Body of pancreas (tissue), 4 donors: Measurements from ENCODE around the gene CPA2. TPM values are rescaled to one million over a fixed set of nuclear protein-coding genes. Genes with fewer than 3 reads are reported as not detected.

Experiments used
- ATAC-seq: fragments of 150-250 bp; one replicate; pipeline ENCODE4 v1.9.1; 2016
- DNase-seq, 4 donors: peaks; one replicate each; pipeline ENCODE4 v3.0.0-alpha.2; 2019
- H3K27ac ChIP-seq, 4 donors: fragments of 200-600 bp; sonication (generic); 1 replicate in 3 of 4; 2 replicates in 1 of 4; pipeline versions ENCODE4 v1.5.1 to v1.6.1; 2016 to 2019; ENCODE audit warnings: mild to moderate bottlenecking in 1 of 4, mixed read lengths in 1 of 4, moderate library complexity in 1 of 4
- H3K27me3 ChIP-seq, 2 donors: fragments of 200-600 bp; sonication (generic); one replicate each; pipeline ENCODE4 v1.6.0; 2016; ENCODE audit warnings: mild to moderate bottlenecking in 1 of 2
- H3K36me3 ChIP-seq, 2 donors: fragments of 200-600 bp; sonication (generic); replicated peaks in 1 of 2; 2 replicates each; pipeline ENCODE4 v1.5.1; 2016; ENCODE audit warnings: low read depth in 2 of 2; ENCODE audit not compliant: insufficient read depth in 1 of 2
- H3K4me1 ChIP-seq: fragments of 200-600 bp; sonication (generic); one replicate; pipeline ENCODE4 v1.6.0; 2016
- H3K4me3 ChIP-seq, 2 donors: fragments of 200-600 bp; sonication (generic); 1 replicate in 1 of 2; 2 replicates in 1 of 2; pipeline ENCODE4 v1.5.1; 2016 to 2019
- H3K9me3 ChIP-seq, 3 donors: fragments of 200-600 bp; sonication (generic); 1 replicate in 2 of 3; 2 replicates in 1 of 3; pipeline ENCODE4 v1.5.1; 2016
- POLR2A ChIP-seq, 3 donors: fragments of 450-650 bp; IDR thresholded peaks; one replicate each; pipeline ENCODE4 v1.6.1; 2016; ENCODE audit warnings: antibody characterized with exemption in 3 of 3, mild to moderate bottlenecking in 2 of 3
- WGBS, 2 donors: methylation state at CpG; one replicate each; pipeline ENCODE4 v1.1.5; 2017; 5-methylcytosine and 5-hydroxymethylcytosine counted together
- intact Hi-C: fragments of 100-400 bp; cut with DNase I; formaldehyde crosslinking; loops from one replicate; pipeline ENCODE4 v1.15.1; 2023
- total RNA-seq, 2 donors: library from RNA; depleted of rRNA; stranded (reverse); fragments of >200 nt; gene quantifications; one replicate each; pipeline ENCODE4 v1.1.0, GENCODE V29; 2016
- TF ChIP-seq, protein P1 (sequence below), 7 experiments: fragments of 450-650 bp in 4 of 7; fragments of 200-600 bp in 3 of 7; sonication (generic) in 3 of 7; IDR thresholded peaks; one replicate each; pipeline ENCODE4 v1.5.1; 2016 to 2019; ENCODE audit warnings: antibody characterized with exemption in 7 of 7

CPA2 gene
- total RNA-seq, 2 donors from 2014 or later, result 4,161 to 4,381 TPM

DNA sequence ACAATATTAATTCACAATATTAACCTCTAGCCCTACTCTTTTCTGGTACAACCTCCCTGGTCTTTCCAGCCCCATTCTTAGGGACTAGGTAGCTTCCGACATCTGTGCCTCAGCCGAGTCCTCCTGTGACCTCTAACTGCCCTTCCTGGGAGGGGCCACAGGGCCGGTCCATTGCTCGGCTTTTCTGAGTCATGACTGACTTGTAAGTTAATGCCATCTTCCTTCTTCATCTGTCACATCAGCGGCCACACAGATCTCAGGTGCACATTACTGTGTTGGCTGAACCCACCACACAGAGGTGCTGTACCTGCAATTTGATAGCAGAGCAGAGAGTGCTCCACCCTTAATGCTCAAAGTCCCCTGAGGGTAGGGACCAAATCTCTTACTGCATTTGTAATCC is 22.2 kb downstream of the CPA2 start:
- Histone ChIP-seq H3K27ac (peak overlapping the region; percentile 35 to 89 (median 81)), H3K9me3 (no peaks in the 10 kb centered on the region), H3K36me3 (no peaks in the 10 kb centered on the region), H3K4me3 (no peak overlapping the region), H3K27me3 (no peaks in the 10 kb centered on the region), H3K4me1 (peaks cover 59% of the 10 kb centered on the region)
- DNase-seq (peak in 2 of 4 donors; percentile 44 to 56), ATAC-seq (no peak)
- no peak for TF ChIP-seq POLR2A (IDR thresholded peaks at IDR 0.05)
- TF ChIP-seq, protein P1, sequence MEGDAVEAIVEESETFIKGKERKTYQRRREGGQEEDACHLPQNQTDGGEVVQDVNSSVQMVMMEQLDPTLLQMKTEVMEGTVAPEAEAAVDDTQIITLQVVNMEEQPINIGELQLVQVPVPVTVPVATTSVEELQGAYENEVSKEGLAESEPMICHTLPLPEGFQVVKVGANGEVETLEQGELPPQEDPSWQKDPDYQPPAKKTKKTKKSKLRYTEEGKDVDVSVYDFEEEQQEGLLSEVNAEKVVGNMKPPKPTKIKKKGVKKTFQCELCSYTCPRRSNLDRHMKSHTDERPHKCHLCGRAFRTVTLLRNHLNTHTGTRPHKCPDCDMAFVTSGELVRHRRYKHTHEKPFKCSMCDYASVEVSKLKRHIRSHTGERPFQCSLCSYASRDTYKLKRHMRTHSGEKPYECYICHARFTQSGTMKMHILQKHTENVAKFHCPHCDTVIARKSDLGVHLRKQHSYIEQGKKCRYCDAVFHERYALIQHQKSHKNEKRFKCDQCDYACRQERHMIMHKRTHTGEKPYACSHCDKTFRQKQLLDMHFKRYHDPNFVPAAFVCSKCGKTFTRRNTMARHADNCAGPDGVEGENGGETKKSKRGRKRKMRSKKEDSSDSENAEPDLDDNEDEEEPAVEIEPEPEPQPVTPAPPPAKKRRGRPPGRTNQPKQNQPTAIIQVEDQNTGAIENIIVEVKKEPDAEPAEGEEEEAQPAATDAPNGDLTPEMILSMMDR (IDR thresholded peaks at IDR 0.05), result no peak
- 45 to 59% methylated on average over 5 of the region's 5 CpGs for WGBS, 2 donors
- intact Hi-C loops, result no loop called here

DNA sequence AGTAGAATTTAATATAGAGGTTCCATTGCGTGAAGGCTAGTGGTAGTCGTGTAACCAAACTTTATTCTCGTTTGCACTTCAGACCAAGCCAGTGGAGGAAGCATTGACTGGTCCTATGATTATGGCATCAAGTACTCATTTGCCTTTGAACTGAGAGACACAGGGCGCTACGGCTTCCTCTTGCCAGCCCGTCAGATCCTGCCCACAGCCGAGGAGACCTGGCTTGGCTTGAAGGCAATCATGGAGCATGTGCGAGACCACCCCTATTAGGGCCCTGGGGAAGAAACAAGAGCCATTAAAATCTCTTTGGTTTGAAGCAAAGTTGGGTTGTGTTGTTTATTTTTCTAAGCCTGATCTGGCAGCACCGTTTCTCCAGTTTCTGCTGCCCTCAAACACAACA is 22.8 kb downstream of the CPA2 start:
- intact Hi-C loops, result no loop called here
- H3K36me3 ChIP-seq, result no peaks in the 10 kb centered on the region
- peak in 1 of 4 donors; percentile 39 for DNase-seq
- no peaks in the 10 kb centered on the region for H3K9me3 ChIP-seq
- peaks cover 52% of the 10 kb centered on the region for H3K4me1 ChIP-seq
- H3K4me3 ChIP-seq, result no peak overlapping the region
- no peaks in the 10 kb centered on the region for H3K27me3 ChIP-seq
- H3K27ac ChIP-seq, result peak overlapping the region; percentile 35 to 89 (median 81)
- TF ChIP-seq, protein P1 (IDR thresholded peaks at IDR 0.05), result no peak
- no peak for TF ChIP-seq POLR2A (IDR thresholded peaks at IDR 0.05)
- no peak for ATAC-seq
- WGBS, 2 donors, result 65 to 74% methylated on average over 9 of the region's 9 CpGs

DNA sequence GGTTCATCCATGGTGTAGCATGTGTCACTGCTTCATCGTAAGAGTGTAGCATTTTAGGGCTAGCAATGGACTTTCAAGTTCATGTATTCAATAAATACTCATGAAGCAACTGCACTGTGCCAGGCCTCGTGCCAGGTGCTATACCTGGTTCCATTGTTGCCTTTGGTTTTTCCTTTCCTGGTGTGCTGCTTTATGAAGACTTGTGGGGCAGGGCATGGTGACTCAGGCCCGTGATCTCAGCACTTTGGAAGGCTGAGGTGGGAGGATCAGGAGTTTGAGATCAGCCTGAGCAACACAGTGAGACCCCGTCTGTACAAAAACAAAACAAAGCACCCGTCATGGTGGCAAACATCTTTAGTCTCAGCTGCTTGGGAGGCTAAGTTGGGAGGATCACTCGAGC is 24.1 kb downstream of the CPA2 start:
- no peak overlapping the region for H3K4me3 ChIP-seq
- H3K27me3 ChIP-seq, result no peaks in the 10 kb centered on the region
- no peaks in the 10 kb centered on the region for H3K36me3 ChIP-seq
- peak overlapping the region; percentile 75 to 89 (median 83) for H3K27ac ChIP-seq
- ATAC-seq, result peak; percentile 65
- H3K9me3 ChIP-seq, result no peaks in the 10 kb centered on the region
- H3K4me1 ChIP-seq, result peaks cover 43% of the 10 kb centered on the region
- WGBS, 2 donors, result 36 to 56% methylated on average over 6 of the region's 6 CpGs
- DNase-seq, result peak; percentile 88 to 91 (median 90)
- peak; percentile 21 to 81 (median 71) for TF ChIP-seq POLR2A (IDR thresholded peaks at IDR 0.05)
- TF ChIP-seq, protein P1 (IDR thresholded peaks at IDR 0.05), result no peak
- intact Hi-C loops, result loop anchor here (10.0 kb wide), 1 partner anchor 54 kb away; the partner anchor contains the start of gene CPA5

DNA sequence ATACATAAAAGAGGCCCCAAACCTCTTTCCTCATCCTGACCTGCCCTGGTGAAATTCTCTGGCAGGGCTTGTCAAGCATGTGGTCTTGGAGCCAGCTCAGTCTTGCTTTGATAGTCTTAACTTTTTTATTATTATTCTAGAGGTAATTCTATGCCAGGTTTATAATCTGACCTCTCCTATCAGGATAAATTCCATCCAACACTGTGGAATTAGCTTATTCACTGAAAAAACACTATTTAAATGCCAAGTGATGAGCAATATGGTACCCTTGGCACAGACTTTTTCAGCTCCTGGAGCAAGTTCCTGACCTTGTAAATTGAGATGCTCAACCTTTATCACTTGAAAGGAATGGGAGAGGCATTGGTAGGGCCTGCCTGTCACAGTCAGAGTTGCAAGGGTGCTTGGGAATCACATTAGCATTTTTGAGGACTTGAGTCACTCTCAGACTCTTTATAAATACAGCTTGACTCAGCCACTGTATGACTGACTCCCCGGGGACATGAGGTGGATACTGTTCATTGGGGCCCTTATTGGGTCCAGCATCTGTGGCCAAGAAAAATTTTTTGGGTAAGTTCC is 26.1 kb downstream of the CPA2 start, which contains the start of gene CPA4:
TSS of gene CPA4 (plus strand) at position 480 of the 576 bp plus-strand sequence. CDS start at position 500, 20 bp downstream.
- ATAC-seq (no peak), DNase-seq (peak in 2 of 4 donors; percentile 35 to 52)
- H3K27me3 ChIP-seq, result no peaks in the 10 kb centered on the region
- TF ChIP-seq, protein P1 (IDR thresholded peaks at IDR 0.05), result no peak
- no peak for TF ChIP-seq POLR2A (IDR thresholded peaks at IDR 0.05)
- no peaks in the 10 kb centered on the region for H3K36me3 ChIP-seq
- intact Hi-C loops, result loop anchor here (10.0 kb wide), 1 partner anchor 52 kb away; the partner anchor contains the start of gene CPA5
- no peaks in the 10 kb centered on the region for H3K9me3 ChIP-seq
- H3K27ac ChIP-seq, result peak within 1 kb of the TSS; percentile 63 to 89 (median 77)
- WGBS, 2 donors, result 52 to 55% methylated on average over 1 of the region's 1 CpG
- H3K4me1 ChIP-seq, result peaks cover 26% of the 10 kb centered on the region
- no peak within 1 kb of the TSS for H3K4me3 ChIP-seq
